Memory B cell (primary cell): ENCODE measurements around the gene EYA2.
"Not testable (repeated sequence)": the region's sequence is repeated elsewhere in the genome, so short reads cannot be mapped to it uniquely, and the experiment has no call there.

Source experiments
- ATAC-seq: fragments of 150-1000 bp; cut with Tn5 transposase; 2 replicates; pipeline ENCODE4 v1.10.0; 2021; ENCODE audit warnings: low read depth, mild to moderate bottlenecking, moderate library complexity
- DNase-seq, 2 donors: peaks; one replicate each; pipeline ENCODE4 v3.0.0; 2022; ENCODE audit warnings: low spot score in 2 of 2
- H3K27ac Mint-ChIP-seq: one replicate; pipeline ENCODE4 v1.8.0; 2022; ENCODE audit warnings: mild to moderate bottlenecking, moderate library complexity, mixed read lengths
- H3K27me3 Mint-ChIP-seq: one replicate; pipeline ENCODE4 v1.8.0; 2022; ENCODE audit warnings: mixed read lengths
- H3K36me3 Mint-ChIP-seq: one replicate; pipeline ENCODE4 v1.8.0; 2022; ENCODE audit warnings: mild to moderate bottlenecking, mixed read lengths
- H3K4me1 Mint-ChIP-seq: one replicate; pipeline ENCODE4 v1.8.0; 2022; ENCODE audit warnings: mixed read lengths
- H3K4me3 Mint-ChIP-seq: one replicate; pipeline ENCODE4 v1.8.0; 2022; ENCODE audit warnings: mild to moderate bottlenecking, moderate library complexity, mixed read lengths
- H3K9me3 Mint-ChIP-seq: one replicate; pipeline ENCODE4 v1.8.0; 2022; ENCODE audit warnings: mixed read lengths

EYA2 gene

GRCh38 chr20:46903256-46903655, 8.6 kb downstream of the EYA2 start:
- Mint-ChIP-seq H3K36me3 (no peaks in the 10 kb centered on the region), H3K4me1 (no peaks in the 10 kb centered on the region), H3K9me3 (no peaks in the 10 kb centered on the region), H3K4me3 (no peak overlapping the region), H3K27ac (no peak overlapping the region), H3K27me3 (peaks cover 3% of the 10 kb centered on the region)
- ATAC-seq, result no peak
- no peak for DNase-seq

GRCh38 chr20:46903937-46904336, 9.3 kb downstream of the EYA2 start:
- Mint-ChIP-seq H3K27me3 (peaks cover 4% of the 10 kb centered on the region), H3K4me1 (no peaks in the 10 kb centered on the region), H3K4me3 (no peak overlapping the region), H3K9me3 (no peaks in the 10 kb centered on the region), H3K36me3 (no peaks in the 10 kb centered on the region), H3K27ac (no peak overlapping the region)
- ATAC-seq (no peak), DNase-seq (no peak)

DNA sequence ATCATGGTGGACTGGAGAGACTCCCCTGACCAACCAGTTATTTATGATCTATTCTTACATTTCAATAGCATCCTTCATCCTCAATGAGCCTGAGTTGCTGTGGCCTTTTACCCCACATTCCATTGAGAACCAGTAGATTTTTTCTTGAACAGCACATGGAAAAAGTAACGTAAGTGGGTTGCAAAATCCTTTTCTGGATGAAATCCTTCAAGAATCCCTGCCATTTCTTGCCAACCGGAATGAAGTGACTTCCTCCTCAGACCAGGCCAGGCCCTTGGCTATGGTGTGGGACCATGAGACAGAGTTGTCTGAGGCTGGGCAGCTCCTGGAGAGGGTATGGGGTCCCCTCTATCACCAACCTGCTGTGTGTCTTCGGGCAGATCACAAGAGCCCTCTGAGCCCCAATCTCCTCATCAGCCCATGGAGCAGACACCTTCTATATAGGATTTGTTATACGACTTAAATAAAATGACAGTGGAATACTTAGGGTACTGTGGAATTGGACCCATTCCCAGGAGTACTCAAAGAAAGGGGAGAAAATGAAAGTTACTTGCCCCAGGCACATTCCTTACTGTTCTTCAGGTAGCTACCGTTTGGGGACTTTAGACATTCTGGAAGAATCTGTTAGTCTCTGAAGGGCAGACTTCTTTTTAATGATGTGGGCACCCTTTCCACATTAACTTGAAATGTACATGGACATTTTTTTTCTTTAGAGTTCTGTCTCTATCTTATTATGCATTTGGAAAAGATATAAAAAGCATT, 10.9 kb downstream of the EYA2 start:
- H3K4me3 Mint-ChIP-seq, result no peak overlapping the region
- DNase-seq (no peak), ATAC-seq (no peak)
- no peaks in the 10 kb centered on the region for H3K4me1 Mint-ChIP-seq
- H3K27me3 Mint-ChIP-seq, result peaks cover 7% of the 10 kb centered on the region
- no peak overlapping the region for H3K27ac Mint-ChIP-seq
- no peaks in the 10 kb centered on the region for H3K9me3 Mint-ChIP-seq
- no peaks in the 10 kb centered on the region for H3K36me3 Mint-ChIP-seq

DNA sequence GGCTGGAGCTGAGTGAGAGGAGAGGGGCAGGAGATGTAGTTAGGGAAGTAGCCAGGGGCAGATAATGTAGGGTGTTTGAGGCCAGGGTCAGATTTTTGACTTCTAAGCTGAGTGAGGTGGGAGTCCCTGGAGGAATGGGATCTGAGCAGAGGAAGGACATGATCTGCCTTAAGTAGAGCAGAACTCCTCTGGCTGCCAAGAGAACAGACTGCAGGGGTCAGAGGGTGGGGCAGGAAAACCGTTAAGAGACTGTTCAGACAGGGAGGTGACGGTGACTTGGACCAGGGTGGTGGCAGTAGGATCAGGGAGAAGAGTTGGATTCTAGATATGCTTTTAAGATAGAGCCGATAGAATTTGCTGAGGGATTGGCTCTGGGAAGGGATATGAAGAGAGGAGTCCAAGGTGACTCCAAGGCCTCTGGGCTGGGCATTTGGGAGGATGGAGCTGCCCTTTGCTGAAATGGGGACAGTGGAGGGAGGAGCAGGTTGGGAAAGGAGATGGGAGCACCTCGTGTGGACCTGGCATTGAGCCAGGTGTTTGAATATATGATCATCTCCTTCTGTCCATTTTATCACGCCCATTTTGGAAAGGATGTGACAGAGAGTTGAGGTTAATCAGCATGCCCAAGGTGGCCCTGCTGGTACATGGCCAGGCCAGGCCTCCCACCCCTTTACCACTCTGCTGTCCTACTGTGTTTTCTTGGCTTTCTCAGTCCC, 18.8 kb downstream of the EYA2 start:
- no peak for ATAC-seq
- peaks cover 2% of the 10 kb centered on the region for H3K9me3 Mint-ChIP-seq
- H3K4me1 Mint-ChIP-seq, result no peaks in the 10 kb centered on the region
- no peak overlapping the region for H3K27ac Mint-ChIP-seq
- H3K4me3 Mint-ChIP-seq, result no peak overlapping the region
- no peaks in the 10 kb centered on the region for H3K36me3 Mint-ChIP-seq
- H3K27me3 Mint-ChIP-seq, result peaks cover 13% of the 10 kb centered on the region
- no peak for DNase-seq

- DNase-seq (no peak), ATAC-seq (no peak)
- no peak overlapping the region for H3K4me3 Mint-ChIP-seq
- H3K36me3 Mint-ChIP-seq, result no peaks in the 10 kb centered on the region
- H3K9me3 Mint-ChIP-seq, result peaks cover 5% of the 10 kb centered on the region
- H3K27me3 Mint-ChIP-seq, result peaks cover 10% of the 10 kb centered on the region
- H3K4me1 Mint-ChIP-seq, result no peaks in the 10 kb centered on the region
- H3K27ac Mint-ChIP-seq, result no peak overlapping the region
These were observed 20.2 kb downstream of the EYA2 start for GRCh38 chr20:46914789-46915379.

GRCh38 chr20:46915575-46916257, 21.1 kb downstream of the EYA2 start:
- ATAC-seq (no peak), DNase-seq (no peak)
- Mint-ChIP-seq H3K27ac (no peak overlapping the region), H3K4me3 (no peak overlapping the region), H3K4me1 (no peaks in the 10 kb centered on the region), H3K9me3 (peaks cover 5% of the 10 kb centered on the region), H3K27me3 (peaks cover 9% of the 10 kb centered on the region), H3K36me3 (no peaks in the 10 kb centered on the region)

- no peak for ATAC-seq
- no peak overlapping the region for H3K27ac Mint-ChIP-seq
- DNase-seq, result no peak
- no peaks in the 10 kb centered on the region for H3K36me3 Mint-ChIP-seq
- H3K4me1 Mint-ChIP-seq, result no peaks in the 10 kb centered on the region
- no peak overlapping the region for H3K4me3 Mint-ChIP-seq
- peaks cover 10% of the 10 kb centered on the region for H3K27me3 Mint-ChIP-seq
- peaks cover 5% of the 10 kb centered on the region for H3K9me3 Mint-ChIP-seq
These were observed 21.6 kb downstream of the EYA2 start for GRCh38 chr20:46916258-46916603.

- no peak for ATAC-seq
- H3K9me3 Mint-ChIP-seq, result peaks cover 5% of the 10 kb centered on the region
- H3K4me1 Mint-ChIP-seq, result no peaks in the 10 kb centered on the region
- H3K27ac Mint-ChIP-seq, result no peak overlapping the region
- H3K4me3 Mint-ChIP-seq, result no peak overlapping the region
- DNase-seq, result no peak
- H3K36me3 Mint-ChIP-seq, result no peaks in the 10 kb centered on the region
- peaks cover 12% of the 10 kb centered on the region for H3K27me3 Mint-ChIP-seq
These were observed 22.5 kb downstream of the EYA2 start for GRCh38 chr20:46917155-46917554.

- ATAC-seq, result no peak
- no peaks in the 10 kb centered on the region for H3K4me1 Mint-ChIP-seq
- H3K27me3 Mint-ChIP-seq, result peaks cover 8% of the 10 kb centered on the region
These were observed 25.5 kb downstream of the EYA2 start for GRCh38 chr20:46920114-46920513.

DNA sequence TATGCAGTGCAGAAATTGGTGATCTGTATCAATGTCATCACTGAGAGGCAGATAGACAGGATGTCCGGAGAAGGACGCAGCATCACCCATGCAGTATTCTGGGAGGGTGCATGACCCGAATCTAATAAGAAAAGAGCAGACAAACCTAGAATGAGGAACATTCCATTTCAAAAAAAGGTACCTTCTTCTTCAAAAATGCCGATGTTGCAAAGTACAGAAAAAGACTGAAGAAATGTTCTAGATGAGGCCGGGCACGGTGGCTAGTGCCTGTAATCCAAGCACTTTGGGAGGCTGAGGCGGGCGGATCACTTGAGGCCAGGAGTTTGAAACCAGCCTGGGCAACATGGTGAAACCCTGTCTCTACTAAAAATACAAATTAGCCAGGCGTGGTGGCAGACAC, 28.2 kb downstream of the EYA2 start:
- ATAC-seq, H3K36me3 Mint-ChIP-seq, DNase-seq, H3K27me3 Mint-ChIP-seq, H3K4me3 Mint-ChIP-seq, H3K4me1 Mint-ChIP-seq, H3K9me3 Mint-ChIP-seq, H3K27ac Mint-ChIP-seq: not testable (repeated sequence)

More at GRCh38 chr20:46920114-46920513, 25.5 kb downstream of the EYA2 start:
- peaks cover 3% of the 10 kb centered on the region for H3K9me3 Mint-ChIP-seq
- H3K36me3 Mint-ChIP-seq, result no peaks in the 10 kb centered on the region
- H3K4me3 Mint-ChIP-seq, result no peak overlapping the region
- DNase-seq, result no peak
- H3K27ac Mint-ChIP-seq, result no peak overlapping the region

- Mint-ChIP-seq H3K36me3 (no peaks in the 10 kb centered on the region), H3K27ac (no peak overlapping the region), H3K27me3 (peaks cover 6% of the 10 kb centered on the region), H3K4me3 (no peak overlapping the region), H3K9me3 (peaks cover 2% of the 10 kb centered on the region), H3K4me1 (no peaks in the 10 kb centered on the region)
- DNase-seq, result no peak
- ATAC-seq, result no peak
These were observed 28.9 kb downstream of the EYA2 start for GRCh38 chr20:46923550-46923949.

DNA sequence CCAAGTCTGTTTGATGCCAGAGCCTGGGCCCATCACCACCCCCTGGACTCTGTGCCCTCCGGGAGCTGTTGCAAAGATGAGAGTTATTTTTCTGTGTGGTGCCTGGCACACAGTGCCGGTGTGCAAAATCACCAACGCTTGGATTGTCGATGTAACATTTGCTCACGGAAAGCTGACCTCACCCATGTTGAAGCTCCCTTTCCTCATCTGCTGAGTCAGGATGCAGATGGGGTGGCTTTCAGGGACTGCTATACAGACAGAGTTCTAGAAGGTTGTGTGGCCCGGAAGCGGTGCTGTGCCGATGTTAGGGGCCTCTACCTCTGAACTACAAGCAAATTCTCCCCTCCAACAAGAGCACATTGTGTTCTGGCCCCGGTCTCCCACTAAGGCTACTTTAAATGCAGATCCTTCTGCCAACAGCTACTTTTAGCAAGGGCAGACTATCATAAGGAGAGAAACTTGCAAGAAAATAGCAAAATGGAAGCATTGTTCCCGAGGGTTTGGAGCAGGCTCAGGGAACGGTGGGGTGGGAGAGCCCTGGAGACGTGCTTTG, 34.0 kb downstream of the EYA2 start:
- DNase-seq, result no peak
- Mint-ChIP-seq H3K36me3 (no peaks in the 10 kb centered on the region), H3K9me3 (no peaks in the 10 kb centered on the region), H3K27me3 (peaks cover 7% of the 10 kb centered on the region), H3K4me3 (no peak overlapping the region), H3K4me1 (no peaks in the 10 kb centered on the region), H3K27ac (no peak overlapping the region)
- ATAC-seq, result no peak

- no peaks in the 10 kb centered on the region for H3K9me3 Mint-ChIP-seq
- no peak for DNase-seq
- no peak for ATAC-seq
- no peak overlapping the region for H3K4me3 Mint-ChIP-seq
- H3K27ac Mint-ChIP-seq, result no peak overlapping the region
- H3K36me3 Mint-ChIP-seq, result no peaks in the 10 kb centered on the region
- no peaks in the 10 kb centered on the region for H3K4me1 Mint-ChIP-seq
- H3K27me3 Mint-ChIP-seq, result peaks cover 10% of the 10 kb centered on the region
These were observed 35.3 kb downstream of the EYA2 start for GRCh38 chr20:46929902-46930301.
